C4-2B (cell line): ENCODE measurements around the gene SSH3.

Source experiments
- H3K27ac ChIP-seq: fragments of 450-650 bp; 2 replicates; pipeline ENCODE4 v1.5.1; 2017
- ZFX ChIP-seq: fragments of 450-650 bp; IDR thresholded peaks from 2 replicates; pipeline ENCODE4 v1.6.1; 2017
- TF ChIP-seq, protein P1 (sequence below): fragments of 450-650 bp; conservative IDR thresholded peaks from 2 replicates; pipeline ENCODE4 v1.5.1; 2017; ENCODE audit warnings: mild to moderate bottlenecking

The SSH3 gene

DNA sequence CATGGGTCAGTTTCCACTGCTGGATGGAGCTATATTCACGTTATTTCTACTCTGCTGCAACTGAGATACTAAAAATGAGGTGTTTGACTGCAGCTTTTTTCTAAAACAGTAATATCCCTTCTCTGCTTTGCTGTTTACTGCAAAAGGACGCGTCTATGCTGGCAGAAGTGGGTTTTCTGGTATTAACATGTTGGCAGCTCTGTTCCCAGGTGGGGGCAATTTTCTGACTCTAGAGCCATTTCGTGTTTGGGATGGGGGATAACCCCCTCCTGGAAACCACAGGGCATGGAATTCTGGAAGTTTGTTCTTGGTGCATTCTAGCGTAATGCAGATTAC lies 32.2 kb upstream of the SSH3 start:
- no peak for TF ChIP-seq ZFX
- TF ChIP-seq, protein P1, sequence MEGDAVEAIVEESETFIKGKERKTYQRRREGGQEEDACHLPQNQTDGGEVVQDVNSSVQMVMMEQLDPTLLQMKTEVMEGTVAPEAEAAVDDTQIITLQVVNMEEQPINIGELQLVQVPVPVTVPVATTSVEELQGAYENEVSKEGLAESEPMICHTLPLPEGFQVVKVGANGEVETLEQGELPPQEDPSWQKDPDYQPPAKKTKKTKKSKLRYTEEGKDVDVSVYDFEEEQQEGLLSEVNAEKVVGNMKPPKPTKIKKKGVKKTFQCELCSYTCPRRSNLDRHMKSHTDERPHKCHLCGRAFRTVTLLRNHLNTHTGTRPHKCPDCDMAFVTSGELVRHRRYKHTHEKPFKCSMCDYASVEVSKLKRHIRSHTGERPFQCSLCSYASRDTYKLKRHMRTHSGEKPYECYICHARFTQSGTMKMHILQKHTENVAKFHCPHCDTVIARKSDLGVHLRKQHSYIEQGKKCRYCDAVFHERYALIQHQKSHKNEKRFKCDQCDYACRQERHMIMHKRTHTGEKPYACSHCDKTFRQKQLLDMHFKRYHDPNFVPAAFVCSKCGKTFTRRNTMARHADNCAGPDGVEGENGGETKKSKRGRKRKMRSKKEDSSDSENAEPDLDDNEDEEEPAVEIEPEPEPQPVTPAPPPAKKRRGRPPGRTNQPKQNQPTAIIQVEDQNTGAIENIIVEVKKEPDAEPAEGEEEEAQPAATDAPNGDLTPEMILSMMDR, result no peak
- peak overlapping the region; percentile 95 for H3K27ac ChIP-seq

DNA sequence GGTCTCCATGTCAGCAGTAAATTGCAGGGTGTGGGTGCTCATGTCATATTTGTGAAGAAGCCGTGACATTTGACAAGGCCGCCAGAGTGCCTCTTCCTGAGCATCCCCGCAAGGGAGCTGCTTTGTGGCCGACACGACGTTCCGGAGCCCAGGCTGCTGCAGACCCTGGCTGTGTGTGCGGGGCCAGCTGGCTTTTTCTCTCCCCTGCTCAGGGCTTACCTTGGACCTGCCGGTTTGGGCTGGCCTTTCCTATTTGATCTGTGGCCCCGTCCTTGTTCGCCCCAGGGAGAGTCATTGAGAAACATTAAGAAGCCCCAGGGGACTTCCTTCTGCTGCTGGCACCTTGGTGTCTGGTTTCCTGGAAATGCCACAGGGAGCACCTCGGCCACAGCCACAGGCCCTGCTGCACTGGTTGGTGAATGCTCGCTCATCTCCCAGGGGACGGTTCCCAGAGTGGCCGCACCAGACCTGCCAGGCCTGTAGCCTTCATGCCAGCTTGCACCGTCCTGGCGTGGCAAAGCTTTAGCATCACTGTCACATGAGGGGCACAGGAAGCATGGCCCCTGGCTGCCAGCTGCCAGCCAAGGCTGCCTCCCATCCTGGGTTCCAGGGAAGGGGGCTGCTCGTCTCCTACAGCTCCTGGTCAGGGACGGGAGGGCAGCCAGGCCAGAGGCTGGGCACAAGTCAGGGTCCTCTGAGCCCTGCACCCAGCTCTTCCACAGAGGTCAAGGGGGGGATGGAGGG lies 31.6 kb upstream of the SSH3 start:
- H3K27ac ChIP-seq, result peak overlapping the region; percentile 95
- TF ChIP-seq, protein P1, result no peak
- TF ChIP-seq ZFX, result no peak

DNA sequence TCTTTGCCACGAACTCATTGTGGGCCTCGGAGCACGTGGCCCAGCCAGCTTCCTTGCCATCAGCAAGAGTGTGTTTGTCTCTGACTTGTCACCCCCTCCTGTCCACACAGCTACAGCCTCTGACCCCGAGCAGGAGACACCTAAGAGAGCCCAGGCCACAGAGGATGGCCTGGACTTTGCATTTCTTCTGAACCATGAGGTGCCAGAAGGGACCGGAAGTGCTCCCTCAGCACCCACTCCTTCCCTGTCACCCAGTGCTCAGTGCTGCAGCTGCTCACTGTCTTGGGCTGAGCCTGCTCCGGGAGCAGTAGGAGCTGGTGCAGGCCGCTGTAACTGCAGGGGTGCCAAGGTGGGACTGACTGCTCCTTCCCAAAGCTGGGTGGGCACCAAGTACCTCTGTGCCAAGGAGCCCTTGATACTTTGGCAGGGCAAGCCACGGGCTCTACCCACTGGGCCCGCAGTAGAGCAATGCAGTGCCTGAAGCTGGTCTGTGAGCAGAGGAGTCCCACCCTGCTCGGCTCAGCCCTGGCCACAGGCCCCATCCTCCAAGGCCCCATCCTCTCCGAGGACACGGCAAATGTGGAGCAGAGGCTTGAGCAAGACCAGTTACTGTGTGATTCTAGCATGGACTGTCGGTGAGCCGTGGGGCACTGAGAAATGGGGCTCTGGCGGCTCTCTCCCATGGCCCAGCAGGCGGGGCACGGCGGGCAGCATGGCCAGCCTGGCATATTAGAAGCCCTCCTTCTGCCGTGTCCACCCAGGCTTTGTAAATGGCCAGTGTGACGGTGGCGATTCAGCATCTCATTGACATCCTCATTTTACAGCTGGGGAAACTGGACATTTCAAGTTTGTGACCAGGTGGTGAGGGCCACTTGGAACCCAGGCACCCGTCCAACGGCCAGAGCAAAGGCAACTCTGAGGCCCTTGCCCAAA lies 30.7 kb upstream of the SSH3 start:
- peak overlapping the region; percentile 95 for H3K27ac ChIP-seq
- TF ChIP-seq, protein P1, result no peak
- no peak for TF ChIP-seq ZFX

DNA sequence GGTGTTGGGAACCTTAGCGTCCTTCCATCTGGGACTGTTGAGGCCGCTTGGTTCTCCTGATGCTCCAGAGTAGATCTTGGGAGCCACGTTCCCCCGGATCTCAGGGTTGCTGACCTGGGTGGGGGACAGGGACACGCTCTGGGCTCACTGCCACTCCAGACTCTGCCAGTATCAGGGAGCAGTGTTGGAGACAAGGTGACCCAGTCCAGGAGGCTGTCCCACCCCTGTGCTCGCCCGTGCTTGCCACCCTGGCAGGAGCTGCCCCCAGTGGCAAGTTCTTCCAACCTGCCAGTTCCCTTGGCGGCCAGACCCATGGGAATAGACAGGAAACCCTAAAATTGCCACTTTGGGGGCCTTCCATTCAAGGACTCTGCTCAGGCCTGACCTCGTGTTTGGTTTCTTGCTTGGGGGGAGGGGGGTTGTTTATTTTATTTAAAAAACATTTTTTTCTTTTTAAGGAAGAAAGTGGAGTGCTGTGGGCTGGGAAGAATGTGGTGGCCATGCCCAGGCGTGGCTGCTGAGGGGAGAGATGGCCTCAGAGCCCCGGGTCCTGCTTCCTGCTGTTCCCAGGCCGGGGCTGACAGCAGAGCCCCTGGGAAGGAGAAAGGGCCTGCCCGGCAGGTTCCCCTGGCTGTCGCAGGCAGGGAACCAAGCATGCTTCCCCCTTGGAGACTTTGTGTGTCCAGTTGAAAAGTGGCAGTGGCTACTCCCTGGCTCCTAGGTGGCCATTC lies 29.9 kb upstream of the SSH3 start:
- TF ChIP-seq, protein P1, result no peak
- TF ChIP-seq ZFX, result no peak
- peak overlapping the region; percentile 95 for H3K27ac ChIP-seq

DNA sequence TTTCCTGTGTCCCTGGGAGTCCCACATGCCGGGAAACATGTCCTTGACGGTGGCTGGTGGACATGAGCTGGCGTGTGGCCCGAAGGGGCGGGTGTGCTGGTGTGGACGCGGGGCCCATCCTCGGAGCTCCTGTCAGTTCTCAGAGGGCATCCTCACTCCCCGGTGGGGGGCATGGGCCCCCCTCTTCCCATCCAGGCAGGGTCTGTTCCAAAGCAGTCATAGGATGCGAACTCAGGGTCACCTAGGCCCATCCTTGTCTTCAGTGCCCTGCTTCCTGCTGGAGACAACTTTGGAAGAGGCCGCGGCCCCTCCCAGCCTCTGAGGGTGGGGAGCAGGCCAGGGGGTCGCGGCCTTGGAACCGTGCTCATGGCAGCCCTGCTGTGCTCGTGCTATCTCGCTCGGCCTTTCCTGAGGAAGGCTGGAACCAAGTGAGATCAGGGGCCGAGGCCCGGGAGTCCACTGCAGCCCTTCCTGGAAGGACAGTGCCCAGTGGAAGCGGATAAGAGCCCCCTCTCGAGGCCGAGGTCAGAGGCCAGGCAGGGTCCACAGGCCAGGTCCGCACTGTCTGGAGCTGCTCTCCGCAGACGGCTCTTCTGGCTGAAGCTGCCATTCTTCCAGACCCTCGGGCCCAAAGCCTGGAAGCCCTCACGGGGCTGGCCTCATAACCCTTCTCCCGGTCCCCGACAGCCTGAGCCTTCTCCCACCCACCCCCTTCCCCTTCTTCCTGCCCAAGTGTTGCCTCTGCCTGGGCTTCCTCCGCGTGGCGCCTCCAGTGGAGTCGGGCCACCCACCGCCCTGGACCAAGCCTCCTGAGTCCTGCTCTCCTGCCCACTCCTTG lies 28.3 kb upstream of the SSH3 start:
- no peak overlapping the region for H3K27ac ChIP-seq
- no peak for TF ChIP-seq ZFX
- TF ChIP-seq, protein P1, result no peak

DNA sequence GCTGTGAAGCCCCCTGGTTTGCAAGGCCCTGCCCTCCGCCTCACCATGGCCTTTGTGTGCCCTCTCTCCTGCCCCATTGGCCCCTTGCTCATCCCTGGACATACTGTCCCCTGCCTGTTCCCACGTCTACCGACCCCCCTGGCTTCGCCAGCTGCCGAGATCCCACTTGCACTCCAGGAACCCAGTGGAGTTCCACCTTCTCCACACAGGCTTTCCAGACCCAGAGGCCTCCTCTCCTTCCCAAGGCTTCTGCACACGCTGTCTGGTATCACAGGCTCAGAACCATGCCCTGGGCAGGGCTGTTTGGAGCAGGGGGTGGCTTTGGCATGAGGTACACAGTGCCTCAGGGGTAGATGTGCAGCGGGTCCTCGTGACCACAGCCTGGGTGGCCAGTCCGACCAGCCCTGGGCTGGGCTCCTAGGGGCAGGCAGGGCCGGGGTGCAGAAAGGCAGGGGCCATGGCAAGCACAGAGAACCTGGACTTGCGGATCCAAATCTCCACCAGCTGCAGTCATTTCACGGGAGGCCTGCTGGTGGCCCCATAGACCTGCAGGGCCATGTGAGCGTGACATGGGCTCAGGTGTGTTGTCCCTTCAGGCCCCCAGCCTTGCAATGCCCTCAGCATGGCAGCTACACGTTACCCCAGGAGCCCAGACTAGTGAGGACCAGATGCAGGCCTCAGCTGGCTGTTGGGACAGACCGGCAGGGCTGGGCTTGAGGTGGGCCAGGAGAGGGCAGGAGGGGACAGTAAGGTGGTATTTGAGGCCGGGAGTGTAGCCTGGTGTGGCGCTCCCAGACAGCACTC lies 27.5 kb upstream of the SSH3 start:
- no peak for TF ChIP-seq ZFX
- TF ChIP-seq, protein P1, result no peak
- H3K27ac ChIP-seq, result no peak overlapping the region
